Lung (tissue), 12 donors: ENCODE measurements around the gene BRMS1L. TPM values are rescaled to one million over a fixed set of nuclear protein-coding genes. Genes with fewer than 3 reads are reported as not detected.
"Not testable (repeated sequence)": the region's sequence is repeated elsewhere in the genome, so short reads cannot be mapped to it uniquely, and the experiment has no call there.

Experiments
- ATAC-seq: fragments of 200-7000 bp; cut with Tn5 transposase; one replicate; pipeline ENCODE4 v1.9.1; 2020; ENCODE audit warnings: moderate number of reproducible peaks; ENCODE audit not compliant: insufficient read depth, low FRiP score
- DNase-seq, 3 donors: peaks; one replicate each; pipeline ENCODE4 v3.0.0-alpha.2; 2013 to 2017
- H3K27ac ChIP-seq, 2 donors: one replicate each; pipeline ENCODE4 v1.5.1; 2013; ENCODE audit warnings: mild to moderate bottlenecking in 2 of 2, moderate library complexity in 2 of 2, control low read depth in 1 of 2, inconsistent platforms in 1 of 2, low read depth in 1 of 2, low read length in 1 of 2
- H3K27me3 ChIP-seq, 3 donors: one replicate each; pipeline ENCODE4 v1.5.1; 2013; ENCODE audit warnings: low read length in 2 of 3; ENCODE audit not compliant: control insufficient read depth in 3 of 3, insufficient read depth in 3 of 3
- H3K36me3 ChIP-seq, 4 donors: one replicate each; pipeline ENCODE4 v1.5.1; 2013; ENCODE audit warnings: low read length in 4 of 4, mild to moderate bottlenecking in 1 of 4, moderate library complexity in 1 of 4; ENCODE audit not compliant: control insufficient read depth in 4 of 4, insufficient read depth in 4 of 4
- H3K4me1 ChIP-seq, 5 donors: one replicate each; pipeline ENCODE4 v1.5.1; 2013; ENCODE audit warnings: low read length in 5 of 5, mild to moderate bottlenecking in 2 of 5, moderate library complexity in 1 of 5; ENCODE audit not compliant: control insufficient read depth in 5 of 5, insufficient read depth in 5 of 5
- H3K4me3 ChIP-seq: one replicate; pipeline ENCODE4 v1.5.1; 2013; ENCODE audit warnings: mild to moderate bottlenecking, control low read depth, moderate library complexity
- H3K9ac ChIP-seq, 2 donors: one replicate each; pipeline ENCODE4 v1.5.1; 2013; ENCODE audit warnings: low read length in 2 of 2, control low read depth in 1 of 2; ENCODE audit not compliant: insufficient read depth in 1 of 2
- H3K9me3 ChIP-seq, 4 donors: one replicate each; pipeline ENCODE4 v1.5.1; 2013; ENCODE audit warnings: low read length in 3 of 4, mild to moderate bottlenecking in 1 of 4, moderate library complexity in 1 of 4; ENCODE audit not compliant: control insufficient read depth in 4 of 4, insufficient read depth in 3 of 4
- WGBS, 2 donors: extraction: QIAGEN DNeasy Blood & Tissue Kit; methylation state at CpG; one replicate each; pipeline ENCODE4 v1.1.7; 2013; 5-methylcytosine and 5-hydroxymethylcytosine counted together
- polyA plus RNA-seq, 2 donors: library from polyadenylated mRNA; stranded (reverse); fragments of 200-250 nt; gene quantifications; one replicate each; pipeline ENCODE4 v1.2.1, GENCODE V29; 2013
- total RNA-seq, 2 donors: library from RNA; depleted of rRNA in 1 of 2; stranded (reverse); fragments of >200 nt in 1 of 2; gene quantifications; one replicate each; pipeline ENCODE4 v1.2.1, GENCODE V29; 2014 to 2021
- TF ChIP-seq, protein P1 (sequence below): IDR thresholded peaks from 2 replicates; pipeline ENCODE4 v1.5.1; 2012; ENCODE audit warnings: mild to moderate bottlenecking; ENCODE audit errors: control extremely low read depth, extremely low read depth
- donor health status: control.
- donor health status: control.
- donor health status: Bipolar disorder and iron deficiency.
- donor health status: healthy.
- donor health status: DM: yes; HTN: yes; CAD: no.

The BRMS1L gene
- total and polyA plus RNA-seq, 4 donors = 5.0 to 17.4 (median 6.3) TPM

DNA sequence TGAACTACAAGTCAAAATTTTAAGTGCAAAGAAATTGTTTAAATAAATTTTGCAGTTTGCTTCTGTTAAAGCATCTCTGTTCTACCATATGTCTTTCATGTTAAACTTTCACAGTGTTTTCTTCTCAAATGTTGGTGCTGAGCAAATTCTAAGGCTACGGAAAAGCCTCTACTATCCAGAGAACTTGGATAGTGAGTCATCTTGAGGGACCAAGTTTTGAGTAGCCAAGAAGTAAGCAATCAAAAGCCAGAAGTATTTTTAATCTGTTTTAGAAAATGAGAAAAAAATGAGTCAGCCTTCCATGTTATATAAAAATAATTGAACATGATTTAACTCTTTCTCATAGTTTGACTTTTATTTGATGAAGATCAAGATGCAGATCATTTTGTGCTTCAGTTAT lies 3.3 kb downstream of the BRMS1L start:
- Histone ChIP-seq H3K27ac (no peak overlapping the region), H3K4me1 (peaks cover 0 to 9% (median 3%) of the 10 kb centered on the region in 5 donors), H3K9me3 (no peaks in the 10 kb centered on the region), H3K36me3 (peaks cover 0 to 4% (median 0%) of the 10 kb centered on the region in 4 donors), H3K9ac (no peak overlapping the region), H3K4me3 (no peak overlapping the region), H3K27me3 (no peaks in the 10 kb centered on the region)
- WGBS, 2 donors = 83 to 100% methylated on average over 1 of the region's 1 CpG
- TF ChIP-seq, protein P1, sequence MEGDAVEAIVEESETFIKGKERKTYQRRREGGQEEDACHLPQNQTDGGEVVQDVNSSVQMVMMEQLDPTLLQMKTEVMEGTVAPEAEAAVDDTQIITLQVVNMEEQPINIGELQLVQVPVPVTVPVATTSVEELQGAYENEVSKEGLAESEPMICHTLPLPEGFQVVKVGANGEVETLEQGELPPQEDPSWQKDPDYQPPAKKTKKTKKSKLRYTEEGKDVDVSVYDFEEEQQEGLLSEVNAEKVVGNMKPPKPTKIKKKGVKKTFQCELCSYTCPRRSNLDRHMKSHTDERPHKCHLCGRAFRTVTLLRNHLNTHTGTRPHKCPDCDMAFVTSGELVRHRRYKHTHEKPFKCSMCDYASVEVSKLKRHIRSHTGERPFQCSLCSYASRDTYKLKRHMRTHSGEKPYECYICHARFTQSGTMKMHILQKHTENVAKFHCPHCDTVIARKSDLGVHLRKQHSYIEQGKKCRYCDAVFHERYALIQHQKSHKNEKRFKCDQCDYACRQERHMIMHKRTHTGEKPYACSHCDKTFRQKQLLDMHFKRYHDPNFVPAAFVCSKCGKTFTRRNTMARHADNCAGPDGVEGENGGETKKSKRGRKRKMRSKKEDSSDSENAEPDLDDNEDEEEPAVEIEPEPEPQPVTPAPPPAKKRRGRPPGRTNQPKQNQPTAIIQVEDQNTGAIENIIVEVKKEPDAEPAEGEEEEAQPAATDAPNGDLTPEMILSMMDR = no peak
- ATAC-seq (no peak), DNase-seq (no peak)

DNA sequence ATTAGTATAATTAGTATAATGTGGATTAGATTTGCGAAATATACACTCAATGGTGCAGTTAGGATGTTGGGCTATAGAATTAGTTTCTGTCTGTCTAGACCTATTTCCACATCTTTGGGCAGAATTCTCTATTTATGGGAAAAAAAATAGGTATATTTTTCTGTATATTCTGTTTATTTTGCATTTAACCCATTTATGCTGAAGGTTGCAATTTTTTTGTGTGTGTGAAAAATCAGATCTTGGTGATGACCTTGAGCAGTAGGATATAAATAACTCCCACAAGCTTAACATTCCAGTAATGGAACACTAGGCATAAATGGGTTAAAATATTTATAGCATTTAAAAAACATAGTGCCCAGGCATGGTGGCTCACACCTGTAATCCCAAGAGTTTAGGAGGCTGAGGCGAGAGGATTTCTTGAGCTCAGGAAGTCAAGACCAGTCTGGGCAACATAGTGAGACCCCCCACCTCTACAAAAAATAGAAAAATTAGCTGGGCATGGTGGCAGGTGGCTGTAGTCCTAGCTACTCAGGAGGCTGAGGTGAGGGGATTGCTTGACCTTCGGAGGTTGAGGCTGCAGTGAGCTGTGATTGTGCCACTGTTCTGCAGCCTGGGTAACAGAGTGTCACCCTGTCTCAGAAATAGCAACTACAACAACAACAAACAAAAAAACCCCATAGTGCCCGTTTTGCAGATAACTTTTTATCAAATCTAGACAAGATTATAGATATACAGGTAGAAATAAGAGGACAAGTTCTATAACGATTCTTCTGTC lies 9.3 kb downstream of the BRMS1L start:
- ATAC-seq (no peak), DNase-seq (no peak)
- H3K9me3 ChIP-seq = no peaks in the 10 kb centered on the region
- no peak overlapping the region for H3K27ac ChIP-seq
- H3K9ac ChIP-seq = no peak overlapping the region
- H3K36me3 ChIP-seq = peaks cover 4 to 18% (median 10%) of the 10 kb centered on the region in 4 donors
- no peaks in the 10 kb centered on the region for H3K4me1 ChIP-seq
- TF ChIP-seq, protein P1 = no peak
- 92 to 93% methylated on average over 5 of the region's 5 CpGs for WGBS, 2 donors
- H3K4me3 ChIP-seq = no peak overlapping the region
- H3K27me3 ChIP-seq = no peaks in the 10 kb centered on the region

DNA sequence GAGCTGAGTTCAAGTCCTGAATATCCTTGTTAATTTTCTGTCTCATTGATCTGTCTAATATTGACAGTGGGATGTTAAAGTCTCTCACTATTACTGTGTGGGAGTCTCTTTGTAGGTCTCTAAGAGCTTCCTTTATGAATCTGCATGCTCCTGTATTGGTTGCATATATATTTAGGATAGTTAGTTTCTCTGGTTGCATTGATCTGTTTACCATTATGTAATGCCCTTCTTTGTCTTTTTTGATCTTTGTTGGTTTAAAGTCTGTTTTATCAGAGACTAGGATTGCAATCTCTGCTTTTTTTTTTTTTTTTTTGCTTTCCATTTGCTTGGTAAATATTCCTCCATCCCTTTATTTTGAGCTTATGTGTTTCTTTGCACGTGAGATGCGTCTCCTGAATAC lies 15.6 kb downstream of the BRMS1L start:
- not testable (repeated sequence) for H3K4me3 ChIP-seq, H3K27me3 ChIP-seq, H3K4me1 ChIP-seq, H3K27ac ChIP-seq, ATAC-seq, H3K9me3 ChIP-seq, H3K9ac ChIP-seq, DNase-seq
- peaks cover 0 to 26% (median 15%) of the 10 kb centered on the region in 4 donors for H3K36me3 ChIP-seq
- 94 to 98% methylated on average over 2 of the region's 2 CpGs for WGBS, 2 donors

DNA sequence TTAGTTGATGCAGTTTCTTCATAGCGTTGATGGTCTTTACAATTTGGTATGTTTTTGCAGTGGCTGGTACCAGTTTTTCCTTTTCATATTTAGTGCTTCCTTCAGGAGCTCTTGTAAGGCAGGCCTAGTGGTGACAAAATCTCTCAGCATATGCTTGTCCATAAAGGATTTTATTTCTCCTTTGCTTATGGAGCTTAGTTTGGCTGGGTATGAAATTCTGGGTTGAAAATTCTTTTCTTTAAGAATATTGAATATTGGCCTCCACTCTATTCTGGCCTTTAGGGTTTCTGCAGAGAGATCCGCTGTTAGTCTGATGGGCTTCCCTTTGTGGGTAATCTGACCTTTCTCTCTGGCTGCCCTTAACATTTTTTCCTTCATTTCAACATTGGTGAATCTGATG lies 16.1 kb downstream of the BRMS1L start:
- not testable (repeated sequence) for H3K4me3 ChIP-seq, H3K4me1 ChIP-seq, ATAC-seq, H3K27ac ChIP-seq, H3K9me3 ChIP-seq, DNase-seq, H3K27me3 ChIP-seq, H3K9ac ChIP-seq
- H3K36me3 ChIP-seq = peaks cover 0 to 23% (median 15%) of the 10 kb centered on the region in 4 donors
- WGBS, 2 donors = 99 to 100% methylated on average over 2 of the region's 2 CpGs
